GM10266 (cell line): ENCODE data around the gene TMEM89.

Experiments used
- DNase-seq: peaks from one replicate; pipeline ENCODE4 v3.0.0; 2012; ENCODE audit errors: extremely low spot score
- TF ChIP-seq, protein P1 (sequence below): IDR thresholded peaks from 2 replicates; pipeline ENCODE4 v1.5.1; 2012; ENCODE audit warnings: mild to moderate bottlenecking, low read depth; ENCODE audit not compliant: control insufficient read depth, insufficient read depth; ENCODE audit errors: missing control alignments

The TMEM89 gene

DNA sequence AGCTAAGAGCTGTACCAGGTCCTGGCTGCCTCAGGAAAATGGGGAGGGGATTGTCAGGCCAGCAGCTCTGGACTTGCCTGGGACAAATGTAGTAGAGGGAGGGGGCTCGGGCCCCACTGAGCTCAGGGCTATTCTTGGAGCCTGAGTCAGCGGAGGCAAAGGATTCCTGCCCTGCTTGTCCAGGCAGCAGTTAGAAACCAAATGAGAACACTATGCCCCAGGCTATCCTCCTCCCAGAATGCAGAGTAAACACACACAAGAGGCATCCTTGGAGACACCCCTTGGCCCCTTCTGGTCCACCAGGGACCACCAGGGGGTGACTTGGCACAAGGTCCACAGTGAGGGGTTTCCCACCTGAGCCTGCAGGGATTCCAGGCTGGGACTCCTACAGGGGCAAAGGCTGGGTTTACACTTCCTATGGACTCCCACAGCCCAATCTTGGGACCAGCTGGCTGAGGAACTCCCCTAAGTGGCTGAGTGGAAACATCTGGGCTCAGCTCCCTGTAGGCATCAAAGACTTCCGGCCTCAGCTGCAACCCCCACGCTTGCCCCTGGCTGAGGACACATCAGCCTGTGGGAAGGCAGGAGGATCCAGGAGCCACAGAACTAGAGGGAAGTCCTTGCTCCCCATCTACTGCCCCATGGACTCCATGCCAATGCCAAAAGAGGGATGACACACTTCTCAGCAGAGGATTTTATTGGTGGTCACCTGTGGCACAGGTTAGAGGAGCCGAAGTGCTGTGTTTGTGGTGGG is 23.1 kb downstream of the TMEM89 start:
- DNase-seq = no peak
- TF ChIP-seq, protein P1, sequence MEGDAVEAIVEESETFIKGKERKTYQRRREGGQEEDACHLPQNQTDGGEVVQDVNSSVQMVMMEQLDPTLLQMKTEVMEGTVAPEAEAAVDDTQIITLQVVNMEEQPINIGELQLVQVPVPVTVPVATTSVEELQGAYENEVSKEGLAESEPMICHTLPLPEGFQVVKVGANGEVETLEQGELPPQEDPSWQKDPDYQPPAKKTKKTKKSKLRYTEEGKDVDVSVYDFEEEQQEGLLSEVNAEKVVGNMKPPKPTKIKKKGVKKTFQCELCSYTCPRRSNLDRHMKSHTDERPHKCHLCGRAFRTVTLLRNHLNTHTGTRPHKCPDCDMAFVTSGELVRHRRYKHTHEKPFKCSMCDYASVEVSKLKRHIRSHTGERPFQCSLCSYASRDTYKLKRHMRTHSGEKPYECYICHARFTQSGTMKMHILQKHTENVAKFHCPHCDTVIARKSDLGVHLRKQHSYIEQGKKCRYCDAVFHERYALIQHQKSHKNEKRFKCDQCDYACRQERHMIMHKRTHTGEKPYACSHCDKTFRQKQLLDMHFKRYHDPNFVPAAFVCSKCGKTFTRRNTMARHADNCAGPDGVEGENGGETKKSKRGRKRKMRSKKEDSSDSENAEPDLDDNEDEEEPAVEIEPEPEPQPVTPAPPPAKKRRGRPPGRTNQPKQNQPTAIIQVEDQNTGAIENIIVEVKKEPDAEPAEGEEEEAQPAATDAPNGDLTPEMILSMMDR = no peak

DNA sequence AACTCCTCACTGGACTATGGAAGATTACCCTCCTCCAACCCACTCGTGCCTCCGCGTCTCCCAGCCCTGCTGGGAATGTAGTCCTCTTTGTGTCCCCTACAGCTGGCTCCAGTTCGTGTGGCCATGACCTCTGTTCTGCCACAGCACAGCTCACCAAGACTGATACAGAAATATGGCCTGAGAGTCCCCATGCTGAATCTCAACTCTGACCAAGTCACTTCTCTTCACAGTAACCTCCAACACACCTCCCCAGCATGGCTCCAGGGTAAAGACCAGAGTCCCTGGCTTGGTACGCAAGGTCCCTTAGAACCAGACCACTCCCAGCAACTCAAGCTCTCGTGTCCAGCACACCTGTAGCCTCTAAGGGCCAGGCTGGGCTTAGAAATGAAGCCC is 24.2 kb downstream of the TMEM89 start:
- TF ChIP-seq, protein P1 = no peak
- no peak for DNase-seq

DNA sequence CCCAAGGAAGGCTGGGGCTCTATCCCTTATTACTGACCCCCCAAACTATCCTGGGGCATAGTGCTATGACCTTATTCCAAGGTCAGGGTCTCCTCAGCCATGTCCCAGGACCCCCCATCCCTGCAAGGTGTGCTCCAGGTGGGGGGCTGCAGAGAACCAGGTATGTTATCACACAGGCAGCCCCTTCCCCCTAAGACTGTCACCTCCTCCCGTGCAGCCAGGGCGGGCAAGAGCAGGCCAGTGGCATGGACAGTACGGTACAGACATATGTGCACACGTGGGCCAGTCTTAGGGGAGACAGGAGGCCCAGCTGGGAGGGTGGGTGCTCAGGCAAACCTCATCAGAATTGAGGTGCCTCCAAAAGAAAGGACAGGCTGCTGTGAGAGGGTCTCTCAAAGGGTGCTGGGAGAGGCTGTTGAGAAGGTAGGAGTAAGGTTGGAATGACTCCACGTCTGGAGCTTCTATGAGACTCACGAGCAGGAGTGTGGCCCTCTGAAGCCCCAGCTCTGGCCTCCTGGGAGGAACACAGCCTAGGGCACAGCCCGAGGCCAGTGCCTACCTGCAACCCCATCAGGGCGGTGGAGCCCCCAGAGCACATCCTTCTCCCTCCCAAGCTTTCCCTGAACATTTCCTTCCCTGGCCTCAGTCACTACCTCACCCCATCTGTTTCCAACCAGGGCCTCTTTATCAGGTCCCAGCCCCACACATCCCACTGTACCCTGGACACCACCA is 24.7 kb downstream of the TMEM89 start:
- no peak for DNase-seq
- TF ChIP-seq, protein P1 = no peak

DNA sequence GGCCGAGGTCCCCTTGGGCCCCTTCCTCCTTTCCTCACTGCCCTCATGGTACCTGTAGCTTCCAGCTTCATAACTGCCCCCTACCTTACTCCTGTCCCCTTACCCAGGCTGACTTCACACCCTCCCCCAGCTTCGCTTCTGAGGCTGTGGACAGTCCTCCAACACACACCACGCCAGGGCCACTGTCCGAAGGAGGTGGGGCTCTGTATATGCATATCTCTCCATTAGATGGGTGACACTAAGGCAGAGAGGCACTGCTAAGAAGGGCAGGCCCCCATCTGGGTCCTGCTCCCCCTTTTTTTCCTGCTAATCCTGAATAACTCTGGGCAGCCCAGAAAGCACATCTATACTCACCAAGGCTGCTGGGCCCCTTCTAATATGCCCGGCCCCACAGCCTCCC is 25.4 kb downstream of the TMEM89 start:
- TF ChIP-seq, protein P1 = no peak
- no peak for DNase-seq

DNA sequence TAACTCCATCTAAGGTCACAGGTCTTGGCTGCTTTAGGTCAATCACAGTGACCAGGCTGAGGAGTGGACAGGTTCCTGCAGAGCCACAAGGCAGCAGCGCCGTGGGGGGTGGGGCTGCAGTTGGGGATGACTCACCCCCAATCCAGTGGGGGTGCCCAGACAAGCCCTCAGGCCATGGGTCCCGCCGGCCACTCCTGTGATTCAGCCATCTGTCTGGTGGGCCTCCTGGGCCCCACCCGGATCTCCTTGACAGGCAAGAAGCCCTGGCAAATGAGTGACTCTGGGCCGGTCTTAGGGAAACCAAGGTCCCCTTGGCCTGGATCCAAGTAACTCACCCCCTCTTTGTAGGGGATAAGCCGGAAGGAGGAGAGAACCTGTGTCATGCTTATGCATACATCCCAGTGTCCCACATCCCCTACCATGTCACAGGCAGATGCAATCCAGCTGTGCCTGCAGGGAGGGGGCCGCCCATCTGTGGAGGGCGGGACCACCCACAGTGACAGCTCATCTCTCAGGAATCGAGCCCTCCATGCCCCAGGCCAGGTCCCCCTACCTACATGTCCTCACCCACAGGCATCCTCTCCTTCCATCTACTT is 25.9 kb downstream of the TMEM89 start:
- TF ChIP-seq, protein P1 = no peak
- DNase-seq = no peak

DNA sequence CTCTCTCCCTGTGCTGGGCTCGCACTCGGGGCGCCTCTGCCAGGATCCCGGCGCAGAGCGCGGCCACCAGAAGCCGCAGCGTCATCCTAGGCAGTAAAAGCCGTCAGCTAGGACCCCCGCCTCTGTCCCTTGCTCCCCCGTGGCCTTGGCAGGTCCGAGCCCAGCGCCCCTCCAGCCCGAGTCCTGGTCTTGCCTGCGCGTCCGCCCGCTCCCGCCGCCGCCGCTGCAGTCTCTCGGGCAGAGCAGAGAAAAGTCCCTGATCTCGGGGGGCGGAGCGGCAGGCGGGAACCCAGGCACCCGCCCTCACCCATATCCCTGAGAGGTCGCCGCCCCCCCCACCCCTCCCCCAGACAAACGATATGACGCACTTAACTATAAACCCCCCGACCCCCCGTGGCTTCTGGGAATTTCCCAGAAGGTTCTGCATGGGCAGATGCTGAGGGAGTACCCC is 26.5 kb downstream of the TMEM89 start, which contains the start of gene COL7A1:
Gene COL7A1, minus strand, starts transcription at position 255 of the 451 bp plus-strand sequence. Its CDS starts 170 bp downstream, at position 85.
- TF ChIP-seq, protein P1 = no peak
- peak; percentile 61 for DNase-seq

DNA sequence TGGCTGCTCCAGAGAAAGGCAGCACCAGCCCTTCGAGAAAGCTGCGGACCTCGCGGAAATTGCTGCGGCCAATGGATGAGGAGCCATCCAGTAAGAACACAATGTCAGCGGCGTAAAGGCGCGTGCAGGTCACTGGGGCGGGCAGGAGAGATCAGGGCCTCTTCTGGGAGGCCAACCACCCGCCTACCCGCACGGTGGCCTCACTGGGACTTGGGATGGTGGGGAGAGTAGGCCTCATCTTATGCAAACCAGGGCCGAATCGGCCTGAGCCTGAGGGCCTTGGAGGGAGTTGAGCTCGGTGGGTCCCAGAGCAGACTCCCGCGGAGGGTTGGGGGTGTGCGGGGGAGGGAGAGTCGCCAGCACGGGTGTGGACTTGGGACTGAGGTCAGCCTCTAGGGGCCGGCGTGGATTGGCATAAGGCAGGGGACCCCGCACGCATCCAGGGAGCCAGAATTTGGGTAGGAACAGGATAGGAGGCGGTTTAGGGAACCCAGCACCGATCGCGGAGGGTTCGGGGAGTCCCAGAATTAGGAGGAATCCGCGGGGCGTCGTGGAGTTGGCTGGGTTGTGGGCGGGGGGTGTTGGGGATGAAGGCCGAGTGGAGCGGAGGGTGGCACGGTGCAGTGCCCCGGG is 27.0 kb downstream of the TMEM89 start:
- DNase-seq = no peak

More for the DNA sequence above, 27.0 kb downstream of the TMEM89 start:
- TF ChIP-seq, protein P1 = no peak
